Panc1 (cell line): Measurements from ENCODE around the gene DNAI2. TPM values are rescaled to one million over a fixed set of nuclear protein-coding genes. Genes with fewer than 3 reads are reported as not detected.

Source experiments
- ATAC-seq: fragments of 200-7000 bp; cut with Tn5 transposase; 2 replicates; pipeline ENCODE4 v1.9.1; 2020; ENCODE audit warnings: mild to moderate bottlenecking, moderate library complexity
- BruUV-seq: library from RNA; stranded (reverse); fragments of 400-500 nt; replicated peaks from 2 replicates; lab custom pipeline; 2021; lab: Mats Ljungman, UMichigan
- CTCF ChIA-PET: fragments of 300-600 bp; sonication (Branson Sonifier 250); formaldehyde crosslinking; loops from one replicate; lab custom pipeline; 2022; ENCODE audit warnings: antibody characterized with exemption; lab: Charles Lee
- POLR2A ChIA-PET: fragments of 300-600 bp; sonication (Branson Sonifier 250); formaldehyde crosslinking; loops from one replicate; lab custom pipeline; 2022; ENCODE audit warnings: antibody characterized with exemption; lab: Charles Lee
- DNase-seq: peaks from one replicate; pipeline ENCODE4 v3.0.0-alpha.2; 2010; ENCODE audit warnings: low read depth, low spot score
- H3K27ac ChIP-seq: 2 replicates; pipeline ENCODE4 v1.5.1; 2011; ENCODE audit warnings: mild to moderate bottlenecking, low read length, inconsistent platforms
- H3K27me3 ChIP-seq: fragments of 200-500 bp; sonication (Bioruptor generic); 2 replicates; pipeline ENCODE4 v1.6.0; 2014; ENCODE audit warnings: low read length, inconsistent platforms; ENCODE audit not compliant: control insufficient read depth, insufficient read depth
- H3K36me3 ChIP-seq: fragments of 200-500 bp; sonication (Bioruptor generic); 2 replicates; pipeline ENCODE4 v1.5.1; 2014; ENCODE audit warnings: inconsistent platforms, mild to moderate bottlenecking, low read length, moderate library complexity; ENCODE audit not compliant: control insufficient read depth, insufficient read depth
- H3K4me1 ChIP-seq: 2 replicates; pipeline ENCODE4 v1.5.1; 2011; ENCODE audit warnings: inconsistent platforms, mild to moderate bottlenecking, low read length, moderate library complexity; ENCODE audit not compliant: control insufficient read depth, insufficient read depth
- H3K4me3 ChIP-seq, 2 experiments: 2 replicates each; pipeline ENCODE4 v1.5.1; 2011 to 2012; ENCODE audit warnings: low read depth in 2 of 2, low read length in 2 of 2, mild to moderate bottlenecking in 2 of 2, inconsistent platforms in 1 of 2, moderate library complexity in 1 of 2
- H3K9me3 ChIP-seq: fragments of 200-500 bp; sonication (Bioruptor generic); 2 replicates; pipeline ENCODE4 v1.5.1; 2014; ENCODE audit warnings: low read depth, mild to moderate bottlenecking, inconsistent platforms, low read length, moderate library complexity; ENCODE audit not compliant: control insufficient read depth, insufficient read depth
- POLR2AphosphoS5 ChIP-seq: IDR thresholded peaks from 2 replicates; pipeline ENCODE4 v1.6.1; 2012; ENCODE audit warnings: mild to moderate bottlenecking, low read depth, low read length, moderate library complexity
- SIN3A ChIP-seq: IDR thresholded peaks from 2 replicates; pipeline ENCODE4 v1.6.1; 2012; ENCODE audit warnings: low read depth, mild to moderate bottlenecking, low read length, moderate library complexity, borderline replicate concordance; ENCODE audit not compliant: insufficient read depth
- TCF7L2 ChIP-seq: IDR thresholded peaks from 2 replicates; pipeline ENCODE4 v1.6.1; 2011; ENCODE audit warnings: mild to moderate bottlenecking, low read depth, low read length, inconsistent platforms
- in situ Hi-C: cut with HindIII; loops from 2 replicates; pipeline ENCODE4 v1.10.0; 2016; ENCODE audit warnings: low sequenced_read_pairs, low pct_unique_long_range_greater_than_20kb
- intact Hi-C: fragments of 100-400 bp; cut with micrococcal nuclease; formaldehyde crosslinking; loops from one replicate; pipeline ENCODE4 v1.10.0; 2022; ENCODE audit not compliant: unreplicated experiment
- total RNA-seq: library from RNA; stranded (reverse); gene quantifications from one replicate; pipeline ENCODE4 v1.2.1, GENCODE V29; 2021; ENCODE audit not compliant: unreplicated experiment
- TF ChIP-seq, protein P1 (sequence below), 2 experiments: IDR thresholded peaks; 2 replicates each; pipeline ENCODE4 v1.6.1; 2011 to 2012; ENCODE audit warnings: low read depth in 2 of 2, control low read depth in 1 of 2, low read length in 1 of 2, mild to moderate bottlenecking in 1 of 2, moderate library complexity in 1 of 2; ENCODE audit not compliant: insufficient read depth in 1 of 2
- TF ChIP-seq, protein P2 (sequence below): fragments of 450-650 bp; IDR thresholded peaks from 2 replicates; pipeline ENCODE4 v1.5.1; 2017; ENCODE audit warnings: mild to moderate bottlenecking

The DNAI2 gene
- total RNA-seq, 1 experiment from 2014 or later: not detected

DNA sequence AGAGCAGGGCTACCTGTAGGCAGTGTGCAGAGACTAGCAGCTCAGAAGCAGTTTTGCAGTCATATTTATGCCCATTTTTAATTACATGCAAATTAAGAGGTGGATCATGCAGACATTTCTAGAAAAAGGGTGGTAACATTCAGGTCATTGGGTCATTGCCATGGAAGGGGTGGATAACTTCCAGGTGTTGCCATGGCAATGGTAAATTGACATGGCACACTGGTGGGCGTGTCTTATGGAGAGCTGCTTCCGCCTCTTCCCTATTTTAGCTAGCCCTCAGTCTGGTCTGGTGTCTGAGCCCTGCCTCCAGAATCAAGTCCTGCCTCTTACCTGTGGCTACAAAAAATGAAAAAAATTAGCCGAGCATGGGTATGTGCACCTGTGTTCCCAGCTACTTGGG, 2.8 kb upstream of the DNAI2 start:
- H3K36me3 ChIP-seq: no peaks in the 10 kb centered on the region
- ChIA-PET CTCF (no interaction called here), POLR2A (interaction anchor here (0.6 kb wide), 1 partner anchor 11 kb away, joined by 3 read pairs; no protein-coding TSS in a partner anchor)
- DNase-seq (no peak), ATAC-seq (no peak)
- no peaks in the 10 kb centered on the region for H3K4me1 ChIP-seq
- H3K27me3 ChIP-seq: peaks cover 2% of the 10 kb centered on the region; the same call in 1 of the 2 replicates
- no peaks in the 10 kb centered on the region for H3K9me3 ChIP-seq
- in situ Hi-C loops: no loop called here
- TF ChIP-seq, protein P1, sequence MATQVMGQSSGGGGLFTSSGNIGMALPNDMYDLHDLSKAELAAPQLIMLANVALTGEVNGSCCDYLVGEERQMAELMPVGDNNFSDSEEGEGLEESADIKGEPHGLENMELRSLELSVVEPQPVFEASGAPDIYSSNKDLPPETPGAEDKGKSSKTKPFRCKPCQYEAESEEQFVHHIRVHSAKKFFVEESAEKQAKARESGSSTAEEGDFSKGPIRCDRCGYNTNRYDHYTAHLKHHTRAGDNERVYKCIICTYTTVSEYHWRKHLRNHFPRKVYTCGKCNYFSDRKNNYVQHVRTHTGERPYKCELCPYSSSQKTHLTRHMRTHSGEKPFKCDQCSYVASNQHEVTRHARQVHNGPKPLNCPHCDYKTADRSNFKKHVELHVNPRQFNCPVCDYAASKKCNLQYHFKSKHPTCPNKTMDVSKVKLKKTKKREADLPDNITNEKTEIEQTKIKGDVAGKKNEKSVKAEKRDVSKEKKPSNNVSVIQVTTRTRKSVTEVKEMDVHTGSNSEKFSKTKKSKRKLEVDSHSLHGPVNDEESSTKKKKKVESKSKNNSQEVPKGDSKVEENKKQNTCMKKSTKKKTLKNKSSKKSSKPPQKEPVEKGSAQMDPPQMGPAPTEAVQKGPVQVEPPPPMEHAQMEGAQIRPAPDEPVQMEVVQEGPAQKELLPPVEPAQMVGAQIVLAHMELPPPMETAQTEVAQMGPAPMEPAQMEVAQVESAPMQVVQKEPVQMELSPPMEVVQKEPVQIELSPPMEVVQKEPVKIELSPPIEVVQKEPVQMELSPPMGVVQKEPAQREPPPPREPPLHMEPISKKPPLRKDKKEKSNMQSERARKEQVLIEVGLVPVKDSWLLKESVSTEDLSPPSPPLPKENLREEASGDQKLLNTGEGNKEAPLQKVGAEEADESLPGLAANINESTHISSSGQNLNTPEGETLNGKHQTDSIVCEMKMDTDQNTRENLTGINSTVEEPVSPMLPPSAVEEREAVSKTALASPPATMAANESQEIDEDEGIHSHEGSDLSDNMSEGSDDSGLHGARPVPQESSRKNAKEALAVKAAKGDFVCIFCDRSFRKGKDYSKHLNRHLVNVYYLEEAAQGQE (IDR thresholded peaks at IDR 0.05; ENCODE audit: insufficient read depth in 1 of 2, low read depth in 2 of 2, low read length in 1 of 2): no peak
- no peak for TF ChIP-seq SIN3A
- no peak for TF ChIP-seq TCF7L2
- TF ChIP-seq, protein P2, sequence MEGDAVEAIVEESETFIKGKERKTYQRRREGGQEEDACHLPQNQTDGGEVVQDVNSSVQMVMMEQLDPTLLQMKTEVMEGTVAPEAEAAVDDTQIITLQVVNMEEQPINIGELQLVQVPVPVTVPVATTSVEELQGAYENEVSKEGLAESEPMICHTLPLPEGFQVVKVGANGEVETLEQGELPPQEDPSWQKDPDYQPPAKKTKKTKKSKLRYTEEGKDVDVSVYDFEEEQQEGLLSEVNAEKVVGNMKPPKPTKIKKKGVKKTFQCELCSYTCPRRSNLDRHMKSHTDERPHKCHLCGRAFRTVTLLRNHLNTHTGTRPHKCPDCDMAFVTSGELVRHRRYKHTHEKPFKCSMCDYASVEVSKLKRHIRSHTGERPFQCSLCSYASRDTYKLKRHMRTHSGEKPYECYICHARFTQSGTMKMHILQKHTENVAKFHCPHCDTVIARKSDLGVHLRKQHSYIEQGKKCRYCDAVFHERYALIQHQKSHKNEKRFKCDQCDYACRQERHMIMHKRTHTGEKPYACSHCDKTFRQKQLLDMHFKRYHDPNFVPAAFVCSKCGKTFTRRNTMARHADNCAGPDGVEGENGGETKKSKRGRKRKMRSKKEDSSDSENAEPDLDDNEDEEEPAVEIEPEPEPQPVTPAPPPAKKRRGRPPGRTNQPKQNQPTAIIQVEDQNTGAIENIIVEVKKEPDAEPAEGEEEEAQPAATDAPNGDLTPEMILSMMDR: no peak
- TF ChIP-seq POLR2AphosphoS5: no peak
- no peak overlapping the region for H3K27ac ChIP-seq
- BruUV-seq: no TSS peak
- intact Hi-C loops: no loop called here
- H3K4me3 ChIP-seq: no peak overlapping the region

DNA sequence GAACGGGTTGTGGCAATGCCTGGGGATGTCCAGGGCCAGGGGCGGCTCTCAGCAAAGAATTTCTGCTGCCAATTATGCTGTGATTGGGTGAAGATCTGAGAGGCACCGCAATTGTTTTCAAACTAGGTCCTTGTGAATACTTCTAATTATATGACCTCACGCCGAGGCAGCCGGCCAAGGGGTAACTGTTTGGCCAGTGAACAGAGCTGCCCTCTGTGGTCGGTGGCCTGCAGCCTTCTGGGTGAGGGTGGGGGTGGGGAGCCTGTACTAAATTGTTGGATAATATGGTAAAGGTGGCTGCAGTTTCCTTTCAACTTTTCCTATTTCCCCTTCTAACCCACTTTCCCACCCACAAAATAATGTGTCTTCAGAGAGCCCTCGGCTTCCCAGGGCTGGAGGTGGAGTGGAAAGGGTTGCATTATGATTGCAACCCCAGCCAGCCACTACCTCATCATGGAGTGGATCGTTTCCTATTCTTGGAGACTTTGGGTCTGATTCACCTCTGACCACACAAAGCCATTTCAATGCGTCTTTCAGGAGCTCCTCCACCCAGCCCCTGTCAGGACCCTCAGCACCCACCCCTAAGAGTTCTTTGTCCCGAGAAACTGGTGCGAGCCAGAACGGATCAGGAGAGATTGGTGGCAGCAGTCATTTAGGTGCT, 2.0 kb upstream of the DNAI2 start:
- in situ Hi-C loops: no loop called here
- ChIA-PET CTCF (no interaction called here), POLR2A (no interaction called here)
- TF ChIP-seq, protein P2: no peak
- TF ChIP-seq TCF7L2: no peak
- TF ChIP-seq POLR2AphosphoS5: no peak
- TF ChIP-seq, protein P1 (IDR thresholded peaks at IDR 0.05; ENCODE audit: insufficient read depth in 1 of 2, low read depth in 2 of 2, low read length in 1 of 2): no peak
- TF ChIP-seq SIN3A: no peak
- H3K4me3 ChIP-seq: no peak overlapping the region
- no TSS peak for BruUV-seq
- H3K27me3 ChIP-seq: peaks cover 2% of the 10 kb centered on the region; the same call in 1 of the 2 replicates
- H3K36me3 ChIP-seq: no peaks in the 10 kb centered on the region
- ATAC-seq (no peak), DNase-seq (no peak)
- no peaks in the 10 kb centered on the region for H3K4me1 ChIP-seq
- H3K27ac ChIP-seq: no peak overlapping the region
- H3K9me3 ChIP-seq: no peaks in the 10 kb centered on the region
- intact Hi-C loops: no loop called here
